GM21360 (cell line): ENCODE data around the gene S100A10.

Experiments used
- ATAC-seq: cut with Tn5 transposase; IDR thresholded peaks from one replicate; pipeline ENCODE4 v1.9.1; 2021; ENCODE audit warnings: mild to moderate bottlenecking, moderate library complexity; ENCODE audit not compliant: unreplicated experiment

The S100A10 gene

GRCh38 chr1:151988405-151988923 lies 5.2 kb downstream of the S100A10 start:
- no peak for ATAC-seq

GRCh38 chr1:151986501-151987190 lies 7.0 kb downstream of the S100A10 start:
- no peak for ATAC-seq

GRCh38 chr1:151985768-151986167 lies 7.9 kb downstream of the S100A10 start:
- ATAC-seq: no peak

- ATAC-seq: no peak
Observed at GRCh38 chr1:151985270-151985669, 8.4 kb downstream of the S100A10 start.

GRCh38 chr1:151984313-151984956 lies 9.2 kb downstream of the S100A10 start:
- ATAC-seq: no peak

GRCh38 chr1:151982300-151983005 lies 11.2 kb downstream of the S100A10 start:
- no peak for ATAC-seq

GRCh38 chr1:151981178-151981525 lies 12.5 kb downstream of the S100A10 start:
- no peak for ATAC-seq

GRCh38 chr1:151980287-151981177 lies 13.1 kb downstream of the S100A10 start:
- ATAC-seq: no peak

GRCh38 chr1:151978922-151979321 lies 14.7 kb downstream of the S100A10 start:
- ATAC-seq: no peak

- no peak for ATAC-seq
Observed at GRCh38 chr1:151977662-151978230, 15.9 kb downstream of the S100A10 start.

GRCh38 chr1:151976858-151977257 lies 16.8 kb downstream of the S100A10 start:
- no peak for ATAC-seq

- no peak for ATAC-seq
Observed at GRCh38 chr1:151976015-151976343, 17.7 kb downstream of the S100A10 start.

- ATAC-seq: no peak
Observed at GRCh38 chr1:151975311-151976014, 18.2 kb downstream of the S100A10 start.

GRCh38 chr1:151972542-151973248 lies 21.0 kb downstream of the S100A10 start:
- ATAC-seq: no peak

- no peak for ATAC-seq
Observed at GRCh38 chr1:151970626-151971025, 23.0 kb downstream of the S100A10 start.

- ATAC-seq: no peak
Observed at GRCh38 chr1:151970128-151970527, 23.5 kb downstream of the S100A10 start.

- ATAC-seq: no peak
Observed at GRCh38 chr1:151968791-151969399, 24.8 kb downstream of the S100A10 start.

- no peak for ATAC-seq
Observed at GRCh38 chr1:151968058-151968457, 25.6 kb downstream of the S100A10 start.

- ATAC-seq: no peak
Observed at GRCh38 chr1:151967091-151967490, 26.6 kb downstream of the S100A10 start.
